Measurements from ENCODE around the gene SNAI1. TPM values are rescaled to one million over a fixed set of nuclear protein-coding genes. Genes with fewer than 3 reads are reported as not detected.

Gene SNAI1
- total RNA-seq, 4 donors from 2014 or later, result 0.53 to 3.3 (median 1.4) TPM

DNA sequence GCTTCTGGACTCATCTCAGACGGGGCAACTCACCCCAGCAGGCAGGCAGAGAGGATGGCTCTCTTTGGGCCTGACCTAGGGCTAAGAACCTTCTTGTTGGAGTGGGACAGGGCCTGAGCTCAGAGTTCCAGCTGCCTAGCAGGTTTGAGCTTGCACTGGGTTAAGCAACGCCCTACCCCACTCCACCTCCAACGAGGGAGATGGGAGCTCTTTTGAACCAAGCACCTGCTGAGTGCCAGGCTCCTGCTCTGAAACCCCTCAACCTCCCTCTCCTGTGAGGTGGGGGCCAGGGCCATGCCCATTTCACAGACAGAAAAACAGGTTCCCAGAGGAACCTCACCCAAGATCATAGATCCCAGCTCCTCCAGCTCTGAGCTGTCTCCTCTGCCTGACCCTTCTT, 54.3 kb downstream of the SNAI1 start:
- Histone ChIP-seq H3K4me1 (peaks cover 0 to 7% (median 0%) of the 10 kb centered on the region in 4 donors), H3K9me3 (no peaks in the 10 kb centered on the region), H3K36me3 (no peaks in the 10 kb centered on the region), H3K27me3 (no peaks in the 10 kb centered on the region), H3K27ac (no peak overlapping the region), H3K4me3 (no peak overlapping the region)
- TF ChIP-seq, protein P1, sequence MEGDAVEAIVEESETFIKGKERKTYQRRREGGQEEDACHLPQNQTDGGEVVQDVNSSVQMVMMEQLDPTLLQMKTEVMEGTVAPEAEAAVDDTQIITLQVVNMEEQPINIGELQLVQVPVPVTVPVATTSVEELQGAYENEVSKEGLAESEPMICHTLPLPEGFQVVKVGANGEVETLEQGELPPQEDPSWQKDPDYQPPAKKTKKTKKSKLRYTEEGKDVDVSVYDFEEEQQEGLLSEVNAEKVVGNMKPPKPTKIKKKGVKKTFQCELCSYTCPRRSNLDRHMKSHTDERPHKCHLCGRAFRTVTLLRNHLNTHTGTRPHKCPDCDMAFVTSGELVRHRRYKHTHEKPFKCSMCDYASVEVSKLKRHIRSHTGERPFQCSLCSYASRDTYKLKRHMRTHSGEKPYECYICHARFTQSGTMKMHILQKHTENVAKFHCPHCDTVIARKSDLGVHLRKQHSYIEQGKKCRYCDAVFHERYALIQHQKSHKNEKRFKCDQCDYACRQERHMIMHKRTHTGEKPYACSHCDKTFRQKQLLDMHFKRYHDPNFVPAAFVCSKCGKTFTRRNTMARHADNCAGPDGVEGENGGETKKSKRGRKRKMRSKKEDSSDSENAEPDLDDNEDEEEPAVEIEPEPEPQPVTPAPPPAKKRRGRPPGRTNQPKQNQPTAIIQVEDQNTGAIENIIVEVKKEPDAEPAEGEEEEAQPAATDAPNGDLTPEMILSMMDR (IDR thresholded peaks at IDR 0.05), result no peak
- no peak for TF ChIP-seq POLR2A (IDR thresholded peaks at IDR 0.05)
- DNase-seq, result no peak

DNA sequence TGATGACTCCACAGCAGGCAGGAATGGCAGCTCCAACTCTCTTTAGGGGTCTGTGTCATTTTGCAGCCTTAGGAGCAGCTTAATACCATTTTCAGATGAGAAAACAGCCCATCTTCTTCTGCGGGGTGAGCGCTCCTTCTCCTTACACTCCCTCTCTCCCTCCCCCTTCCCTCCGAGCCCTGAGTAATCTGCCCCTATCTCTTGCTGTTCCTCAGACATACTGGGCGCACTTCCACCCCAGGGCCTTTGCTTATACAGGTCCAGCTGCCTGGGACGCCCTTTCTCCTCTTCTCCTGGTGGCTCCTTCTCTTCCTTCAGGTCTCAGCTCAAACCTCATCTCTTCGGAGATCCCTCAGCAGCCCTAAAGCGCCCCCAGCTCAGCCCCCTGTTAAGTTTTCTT, 54.8 kb downstream of the SNAI1 start:
- no peak for TF ChIP-seq POLR2A (IDR thresholded peaks at IDR 0.05)
- TF ChIP-seq, protein P1 (IDR thresholded peaks at IDR 0.05), result no peak
- H3K36me3 ChIP-seq, result no peaks in the 10 kb centered on the region
- no peak overlapping the region for H3K4me3 ChIP-seq
- no peak for DNase-seq
- H3K9me3 ChIP-seq, result no peaks in the 10 kb centered on the region
- no peaks in the 10 kb centered on the region for H3K27me3 ChIP-seq
- no peak overlapping the region for H3K27ac ChIP-seq
- peaks cover 0 to 7% (median 0%) of the 10 kb centered on the region in 4 donors for H3K4me1 ChIP-seq

DNA sequence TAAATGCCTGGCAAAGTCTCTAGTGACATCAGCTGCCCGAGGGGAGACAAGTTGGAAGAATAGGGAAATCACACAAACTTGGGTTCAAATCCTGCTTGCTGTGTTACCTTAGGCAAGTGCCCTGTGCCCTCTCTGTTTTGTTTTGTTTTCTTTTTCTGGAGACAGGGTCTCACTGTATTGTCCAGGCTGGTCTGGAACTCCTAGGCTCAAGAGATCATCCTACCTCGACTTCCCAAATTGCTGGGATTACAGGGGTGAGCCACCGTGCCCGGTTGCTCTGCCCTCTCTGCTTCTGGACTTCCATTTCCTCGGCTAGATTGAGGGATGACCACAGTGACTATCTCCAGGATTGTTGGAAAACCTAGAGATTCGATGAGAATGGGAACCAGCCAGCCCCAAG, 55.4 kb downstream of the SNAI1 start:
- Histone ChIP-seq H3K9me3 (no peaks in the 10 kb centered on the region), H3K27me3 (no peaks in the 10 kb centered on the region), H3K4me1 (peaks cover 0 to 7% (median 0%) of the 10 kb centered on the region in 4 donors), H3K4me3 (no peak overlapping the region), H3K36me3 (no peaks in the 10 kb centered on the region), H3K27ac (no peak overlapping the region)
- TF ChIP-seq, protein P1 (IDR thresholded peaks at IDR 0.05), result no peak
- no peak for TF ChIP-seq POLR2A (IDR thresholded peaks at IDR 0.05)
- DNase-seq, result no peak

Small RNA genes within 50 kb of the gene (small RNA-seq; reads per million reads assigned to genes)
- gene RF00017 (0 reads per million in 2 donors), gene RNU6-147P (0 reads per million in 2 donors)

Other genes starting within 250 kb of the SNAI1 start
- 10 to 100 TPM; 15.6 to 24.4 (median 19.8) TPM for gene SLC9A8, start 170.2 kb upstream of the SNAI1 start, total RNA-seq
- 10 to 100 TPM in 3 of 4 donors, 1 to 10 TPM in 1; 4.1 to 19.8 (median 14.0) TPM for gene SPATA2, start 67.5 kb upstream of the SNAI1 start, total RNA-seq
- gene RNF114, start 46.6 kb upstream of the SNAI1 start, total RNA-seq, result 100 to 1,000 TPM; 205 to 275 (median 259) TPM
- gene UBE2V1, start 130.2 kb downstream of the SNAI1 start, total RNA-seq, result 100 to 1,000 TPM in 3 of 4 donors, 10 to 100 TPM in 1; 94.4 to 111 (median 105) TPM
- 10 to 100 TPM; 13.2 to 34.3 (median 24.5) TPM for gene PEDS1, start 170.7 kb downstream of the SNAI1 start, total RNA-seq
- gene CEBPB, start 207.8 kb downstream of the SNAI1 start, total RNA-seq, result 10 to 100 TPM; 13.8 to 41.3 (median 27.8) TPM

Data from Peyer's patch (tissue), 4 donors.